ENCODE data around the gene PRKAR1A.

PRKAR1A gene

DNA sequence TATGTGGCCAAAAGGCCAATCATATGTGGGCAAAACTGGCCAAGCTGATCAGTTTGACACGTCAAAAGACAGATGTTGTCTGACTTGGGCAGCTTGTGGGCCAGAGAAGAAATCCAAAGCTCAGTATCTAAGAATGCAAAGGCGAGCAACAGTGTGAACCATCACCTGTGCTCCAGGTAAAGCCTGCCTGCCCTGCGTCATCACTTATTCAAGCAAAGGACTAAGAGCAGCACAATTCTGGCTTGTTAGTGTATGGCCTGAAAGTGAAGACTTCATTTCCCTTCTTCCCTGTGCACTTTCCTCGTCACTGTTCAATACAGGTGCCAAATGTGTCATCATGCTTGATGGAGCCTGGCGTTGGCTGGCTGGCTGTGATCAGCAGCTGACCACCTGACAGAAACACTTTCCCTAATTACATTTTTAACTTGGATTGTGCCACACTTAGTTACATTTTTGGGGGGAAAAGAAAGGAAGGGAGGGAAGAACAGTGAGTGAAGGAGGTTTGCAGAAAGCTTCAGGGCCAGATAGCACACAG lies 84.2 kb downstream of the PRKAR1A start:
- no peak overlapping the region for H2AFZ ChIP-seq (ENCODE audit: low read depth)
- no peaks in the 10 kb centered on the region for H3K79me2 ChIP-seq (ENCODE audit: insufficient read depth, low read depth)
- no peaks in the 10 kb centered on the region for H3K36me3 ChIP-seq (ENCODE audit: insufficient read depth)
- H3K27ac ChIP-seq: no peak overlapping the region
- H3K9ac ChIP-seq: no peak overlapping the region
- no peaks in the 10 kb centered on the region for H4K20me1 ChIP-seq (ENCODE audit: insufficient read depth)
- H3K27me3 ChIP-seq (ENCODE audit: insufficient read depth, low read depth): no peaks in the 10 kb centered on the region
- no peak overlapping the region for H3K4me3 ChIP-seq (IDR thresholded peaks at IDR 0.05; ENCODE audit: insufficient read depth, low read depth, low read length)
- no peaks in the 10 kb centered on the region for H3K4me1 ChIP-seq (ENCODE audit: low read depth, poor library complexity, severe bottlenecking)
- H3K4me2 ChIP-seq: no peak overlapping the region
- TF ChIP-seq, protein P1, sequence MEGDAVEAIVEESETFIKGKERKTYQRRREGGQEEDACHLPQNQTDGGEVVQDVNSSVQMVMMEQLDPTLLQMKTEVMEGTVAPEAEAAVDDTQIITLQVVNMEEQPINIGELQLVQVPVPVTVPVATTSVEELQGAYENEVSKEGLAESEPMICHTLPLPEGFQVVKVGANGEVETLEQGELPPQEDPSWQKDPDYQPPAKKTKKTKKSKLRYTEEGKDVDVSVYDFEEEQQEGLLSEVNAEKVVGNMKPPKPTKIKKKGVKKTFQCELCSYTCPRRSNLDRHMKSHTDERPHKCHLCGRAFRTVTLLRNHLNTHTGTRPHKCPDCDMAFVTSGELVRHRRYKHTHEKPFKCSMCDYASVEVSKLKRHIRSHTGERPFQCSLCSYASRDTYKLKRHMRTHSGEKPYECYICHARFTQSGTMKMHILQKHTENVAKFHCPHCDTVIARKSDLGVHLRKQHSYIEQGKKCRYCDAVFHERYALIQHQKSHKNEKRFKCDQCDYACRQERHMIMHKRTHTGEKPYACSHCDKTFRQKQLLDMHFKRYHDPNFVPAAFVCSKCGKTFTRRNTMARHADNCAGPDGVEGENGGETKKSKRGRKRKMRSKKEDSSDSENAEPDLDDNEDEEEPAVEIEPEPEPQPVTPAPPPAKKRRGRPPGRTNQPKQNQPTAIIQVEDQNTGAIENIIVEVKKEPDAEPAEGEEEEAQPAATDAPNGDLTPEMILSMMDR (conservative IDR thresholded peaks at IDR 0.05; ENCODE audit: low read depth, low read length): no peak

DNA sequence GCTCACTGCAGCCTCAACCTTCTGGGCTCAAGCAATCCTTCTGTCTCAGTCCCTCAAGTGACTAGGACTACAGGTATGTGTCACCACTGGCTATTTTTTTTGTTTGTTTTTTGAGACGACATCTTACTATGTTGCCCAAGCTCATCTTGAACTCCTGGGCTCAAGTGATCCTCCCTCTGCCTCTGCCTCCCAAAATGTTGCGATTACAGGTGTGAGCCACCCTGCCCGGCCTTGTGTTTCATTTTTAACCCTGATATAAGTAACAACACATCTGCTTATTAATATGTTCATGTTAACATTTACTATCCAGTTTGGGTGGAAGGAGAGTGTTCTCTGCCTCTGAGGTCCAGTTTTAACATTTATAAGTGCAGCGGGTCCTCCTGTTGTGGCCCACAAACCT lies 85.8 kb downstream of the PRKAR1A start:
- Histone ChIP-seq H3K4me3 (IDR thresholded peaks at IDR 0.05; ENCODE audit: insufficient read depth, low read depth, low read length) (no peak overlapping the region), H3K4me1 (ENCODE audit: low read depth, poor library complexity, severe bottlenecking) (no peaks in the 10 kb centered on the region), H2AFZ (ENCODE audit: low read depth) (no peak overlapping the region), H3K36me3 (ENCODE audit: insufficient read depth) (no peaks in the 10 kb centered on the region), H4K20me1 (ENCODE audit: insufficient read depth) (no peaks in the 10 kb centered on the region), H3K4me2 (no peak overlapping the region), H3K9ac (no peak overlapping the region), H3K27ac (no peak overlapping the region), H3K27me3 (ENCODE audit: insufficient read depth, low read depth) (no peaks in the 10 kb centered on the region), H3K79me2 (ENCODE audit: insufficient read depth, low read depth) (no peaks in the 10 kb centered on the region)
- TF ChIP-seq, protein P1 (conservative IDR thresholded peaks at IDR 0.05; ENCODE audit: low read depth, low read length): no peak

GRCh38 chr17:68598545-68598961 lies 86.3 kb downstream of the PRKAR1A start:
- H3K27ac ChIP-seq: no peak overlapping the region
- H3K79me2 ChIP-seq (ENCODE audit: insufficient read depth, low read depth): no peaks in the 10 kb centered on the region
- H3K9ac ChIP-seq: no peak overlapping the region
- TF ChIP-seq, protein P1 (conservative IDR thresholded peaks at IDR 0.05; ENCODE audit: low read depth, low read length): no peak
- no peaks in the 10 kb centered on the region for H3K4me1 ChIP-seq (ENCODE audit: low read depth, poor library complexity, severe bottlenecking)
- H4K20me1 ChIP-seq (ENCODE audit: insufficient read depth): no peaks in the 10 kb centered on the region
- no peak overlapping the region for H2AFZ ChIP-seq (ENCODE audit: low read depth)
- H3K27me3 ChIP-seq (ENCODE audit: insufficient read depth, low read depth): no peaks in the 10 kb centered on the region
- H3K4me3 ChIP-seq (IDR thresholded peaks at IDR 0.05; ENCODE audit: insufficient read depth, low read depth, low read length): no peak overlapping the region
- H3K4me2 ChIP-seq: no peak overlapping the region
- H3K36me3 ChIP-seq (ENCODE audit: insufficient read depth): no peaks in the 10 kb centered on the region

DNA sequence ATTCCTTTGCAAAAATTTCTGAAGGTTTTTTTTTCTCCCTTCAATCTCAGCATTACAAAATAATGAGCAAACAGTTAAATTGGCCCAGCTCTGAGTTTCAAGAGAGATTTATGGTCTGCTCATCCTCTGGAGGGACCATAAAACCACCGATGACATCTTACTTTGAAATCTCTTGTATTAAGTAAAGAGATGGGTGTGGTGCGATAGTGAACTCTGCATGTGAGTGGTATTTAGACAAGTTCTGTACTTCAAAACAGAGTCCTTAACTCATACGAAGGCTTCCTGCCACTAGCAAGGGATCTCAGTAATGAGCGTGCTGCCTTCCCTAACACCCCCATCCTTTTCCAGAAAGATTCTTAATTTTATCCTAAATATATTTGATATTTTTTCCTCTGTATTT lies 86.9 kb downstream of the PRKAR1A start:
- Histone ChIP-seq H3K27me3 (ENCODE audit: insufficient read depth, low read depth) (no peaks in the 10 kb centered on the region), H3K79me2 (ENCODE audit: insufficient read depth, low read depth) (no peaks in the 10 kb centered on the region), H3K4me1 (ENCODE audit: low read depth, poor library complexity, severe bottlenecking) (no peaks in the 10 kb centered on the region), H4K20me1 (ENCODE audit: insufficient read depth) (no peaks in the 10 kb centered on the region), H3K4me2 (no peak overlapping the region), H2AFZ (ENCODE audit: low read depth) (no peak overlapping the region), H3K36me3 (ENCODE audit: insufficient read depth) (no peaks in the 10 kb centered on the region), H3K4me3 (IDR thresholded peaks at IDR 0.05; ENCODE audit: insufficient read depth, low read depth, low read length) (no peak overlapping the region), H3K27ac (no peak overlapping the region), H3K9ac (no peak overlapping the region)
- TF ChIP-seq, protein P1 (conservative IDR thresholded peaks at IDR 0.05; ENCODE audit: low read depth, low read length): no peak

Measured in KMS-11 (cell line).